GM11168 (cell line): ENCODE data around the gene NEURL3.

Experiments used
- in situ Hi-C: fragments of 300-500 bp; cut with MboI; formaldehyde crosslinking; loops from one replicate; pipeline ENCODE4 v1.12.0; 2022; ENCODE audit warnings: low sequenced_read_pairs; ENCODE audit not compliant: unreplicated experiment

Gene NEURL3

GRCh38 chr2:96528700-96529375 lies 23.7 kb upstream of the NEURL3 start:
- in situ Hi-C loops, result no loop called here

- in situ Hi-C loops, result no loop called here
These were observed 23.0 kb upstream of the NEURL3 start for GRCh38 chr2:96528006-96528699.

- in situ Hi-C loops, result no loop called here
These were observed 22.3 kb upstream of the NEURL3 start for GRCh38 chr2:96527286-96528005.

- in situ Hi-C loops, result no loop called here
These were observed 21.6 kb upstream of the NEURL3 start for GRCh38 chr2:96526615-96527285.

GRCh38 chr2:96526101-96526591 lies 21.0 kb upstream of the NEURL3 start:
- in situ Hi-C loops, result no loop called here

GRCh38 chr2:96525211-96525507 lies 20.0 kb upstream of the NEURL3 start:
- in situ Hi-C loops, result no loop called here

- in situ Hi-C loops, result no loop called here
These were observed 19.5 kb upstream of the NEURL3 start for GRCh38 chr2:96524482-96525210.

- in situ Hi-C loops, result no loop called here
These were observed 18.7 kb upstream of the NEURL3 start for GRCh38 chr2:96523659-96524481.

- in situ Hi-C loops, result no loop called here
These were observed 17.4 kb upstream of the NEURL3 start for GRCh38 chr2:96522304-96523203.

GRCh38 chr2:96521219-96521618 lies 16.1 kb upstream of the NEURL3 start:
- in situ Hi-C loops, result no loop called here

- in situ Hi-C loops, result no loop called here
These were observed 15.5 kb upstream of the NEURL3 start for GRCh38 chr2:96520697-96521096.

GRCh38 chr2:96520231-96520630 lies 15.1 kb upstream of the NEURL3 start:
- in situ Hi-C loops, result no loop called here

- in situ Hi-C loops, result no loop called here
These were observed 11.9 kb upstream of the NEURL3 start for GRCh38 chr2:96517079-96517478.

- in situ Hi-C loops, result no loop called here
These were observed 9.4 kb upstream of the NEURL3 start for GRCh38 chr2:96514521-96514920.

GRCh38 chr2:96512341-96512740 lies 7.2 kb upstream of the NEURL3 start:
- in situ Hi-C loops, result no loop called here

- in situ Hi-C loops, result no loop called here
These were observed 6.7 kb upstream of the NEURL3 start for GRCh38 chr2:96511851-96512250.

GRCh38 chr2:96510931-96511595 lies 5.9 kb upstream of the NEURL3 start:
- in situ Hi-C loops, result no loop called here

- in situ Hi-C loops, result loop anchor here (5.0 kb wide), 1 partner anchor 103 kb away; no protein-coding TSS in a partner anchor
These were observed 4.7 kb upstream of the NEURL3 start for GRCh38 chr2:96509847-96510230.
